Lower leg skin (tissue), 3 donors: ENCODE measurements around the gene RFX5.

ENCODE experiments used
- POLR2A ChIP-seq, 2 donors: fragments of 450-650 bp; IDR thresholded peaks; one replicate each; pipeline ENCODE4 v1.6.1; 2016 to 2017; ENCODE audit warnings: antibody characterized with exemption in 2 of 2, mild to moderate bottlenecking in 1 of 2, moderate library complexity in 1 of 2
- TF ChIP-seq, protein P1 (sequence below), 3 donors: fragments of 450-650 bp; IDR thresholded peaks; one replicate each; pipeline ENCODE4 v1.5.1; 2016; ENCODE audit warnings: antibody characterized with exemption in 3 of 3, mild to moderate bottlenecking in 3 of 3, moderate library complexity in 2 of 3

DNA sequence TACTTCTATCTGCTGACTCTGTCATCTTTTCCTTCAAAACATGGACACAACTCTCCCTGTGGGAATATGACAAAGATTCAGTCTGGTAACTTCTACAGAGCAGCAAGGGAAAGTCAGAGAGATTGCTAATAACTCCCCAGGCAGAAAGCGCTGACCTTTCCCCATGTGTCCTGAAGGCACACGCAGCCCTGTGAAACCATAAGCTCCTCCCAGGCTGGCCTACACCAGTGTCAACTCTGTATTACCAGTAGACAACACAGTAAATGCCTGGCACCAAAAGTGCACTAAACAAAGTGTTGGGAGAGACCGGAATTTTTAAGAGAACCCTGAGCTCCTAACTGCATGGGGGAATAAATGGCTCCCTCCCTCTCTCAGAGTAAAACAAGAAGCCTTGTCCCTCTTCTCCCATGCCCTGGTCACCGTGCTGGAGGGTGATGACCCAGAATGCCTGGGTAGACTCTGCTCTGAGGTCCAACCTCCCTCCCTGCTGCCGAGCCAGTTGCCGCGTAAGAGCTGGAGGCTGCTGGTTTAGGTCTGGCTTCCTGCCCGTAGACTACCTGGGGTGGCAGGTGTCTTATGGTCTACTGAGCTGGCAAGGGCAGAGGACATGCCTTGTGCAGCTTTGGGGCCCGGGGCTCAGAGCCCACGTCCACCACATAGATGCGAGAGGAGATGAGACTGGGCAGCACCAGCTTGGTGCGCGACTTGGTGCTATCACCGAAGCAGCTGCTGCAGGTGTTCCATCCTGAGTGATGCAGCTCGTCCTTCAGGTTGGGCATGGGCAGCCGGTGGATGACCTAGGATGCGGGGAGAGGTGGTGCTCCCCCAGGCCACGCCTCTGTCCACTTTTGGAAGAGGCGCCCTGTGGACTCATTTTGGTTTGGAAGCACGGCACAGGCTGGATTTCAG lies 21.6 kb upstream of the RFX5 start:
- TF ChIP-seq, protein P1, sequence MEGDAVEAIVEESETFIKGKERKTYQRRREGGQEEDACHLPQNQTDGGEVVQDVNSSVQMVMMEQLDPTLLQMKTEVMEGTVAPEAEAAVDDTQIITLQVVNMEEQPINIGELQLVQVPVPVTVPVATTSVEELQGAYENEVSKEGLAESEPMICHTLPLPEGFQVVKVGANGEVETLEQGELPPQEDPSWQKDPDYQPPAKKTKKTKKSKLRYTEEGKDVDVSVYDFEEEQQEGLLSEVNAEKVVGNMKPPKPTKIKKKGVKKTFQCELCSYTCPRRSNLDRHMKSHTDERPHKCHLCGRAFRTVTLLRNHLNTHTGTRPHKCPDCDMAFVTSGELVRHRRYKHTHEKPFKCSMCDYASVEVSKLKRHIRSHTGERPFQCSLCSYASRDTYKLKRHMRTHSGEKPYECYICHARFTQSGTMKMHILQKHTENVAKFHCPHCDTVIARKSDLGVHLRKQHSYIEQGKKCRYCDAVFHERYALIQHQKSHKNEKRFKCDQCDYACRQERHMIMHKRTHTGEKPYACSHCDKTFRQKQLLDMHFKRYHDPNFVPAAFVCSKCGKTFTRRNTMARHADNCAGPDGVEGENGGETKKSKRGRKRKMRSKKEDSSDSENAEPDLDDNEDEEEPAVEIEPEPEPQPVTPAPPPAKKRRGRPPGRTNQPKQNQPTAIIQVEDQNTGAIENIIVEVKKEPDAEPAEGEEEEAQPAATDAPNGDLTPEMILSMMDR (IDR thresholded peaks at IDR 0.05) = no peak
- TF ChIP-seq POLR2A (IDR thresholded peaks at IDR 0.05) = no peak
